HG03196 (cell line): ENCODE results near the gene TMBIM1.
A peak's percentile ranks its signal among the peaks of the same experiment; 100 is the strongest.
"Not testable (repeated sequence)": the region's sequence is repeated elsewhere in the genome, so short reads cannot be mapped to it uniquely, and the experiment has no call there.

Experiments
- ATAC-seq: cut with Tn5 transposase; IDR thresholded peaks from one replicate; pipeline ENCODE4 v1.9.1; 2021; ENCODE audit not compliant: unreplicated experiment

Gene TMBIM1

GRCh38 chr2:218318241-218318640, 25.9 kb upstream of the TMBIM1 start:
- ATAC-seq, result no peak

- no peak for ATAC-seq
Observed at GRCh38 chr2:218317835-218318234, 25.5 kb upstream of the TMBIM1 start.

GRCh38 chr2:218317303-218317630, 25.0 kb upstream of the TMBIM1 start:
- ATAC-seq, result no peak

GRCh38 chr2:218315397-218315796, 23.1 kb upstream of the TMBIM1 start:
- no peak for ATAC-seq

- ATAC-seq, result not testable (repeated sequence)
Observed at GRCh38 chr2:218314764-218315163, 22.5 kb upstream of the TMBIM1 start.

- ATAC-seq, result no peak
Observed at GRCh38 chr2:218313356-218313755, 21.1 kb upstream of the TMBIM1 start.

GRCh38 chr2:218312267-218312756, 20.0 kb upstream of the TMBIM1 start:
- ATAC-seq, result no peak

GRCh38 chr2:218311541-218312266, 19.4 kb upstream of the TMBIM1 start:
- not testable (repeated sequence) for ATAC-seq

- ATAC-seq, result no peak
Observed at GRCh38 chr2:218310853-218311540, 18.7 kb upstream of the TMBIM1 start.

- ATAC-seq, result no peak
Observed at GRCh38 chr2:218307415-218308090, 15.2 kb upstream of the TMBIM1 start.

GRCh38 chr2:218306184-218306920, 14.0 kb upstream of the TMBIM1 start:
- ATAC-seq, result no peak

GRCh38 chr2:218305383-218305782, 13.1 kb upstream of the TMBIM1 start:
- ATAC-seq, result no peak

- peak; percentile 74 for ATAC-seq
Observed at GRCh38 chr2:218301176-218301819, 9.0 kb upstream of the TMBIM1 start.

- no peak for ATAC-seq
Observed at GRCh38 chr2:218300141-218300540, 7.8 kb upstream of the TMBIM1 start.

GRCh38 chr2:218298314-218298875, 6.1 kb upstream of the TMBIM1 start:
- no peak for ATAC-seq

GRCh38 chr2:218296847-218297246, 4.5 kb upstream of the TMBIM1 start:
- no peak for ATAC-seq

GRCh38 chr2:218296200-218296599, 3.9 kb upstream of the TMBIM1 start:
- ATAC-seq, result no peak

GRCh38 chr2:218295029-218295428, 2.7 kb upstream of the TMBIM1 start:
- no peak for ATAC-seq

- no peak for ATAC-seq
Observed at GRCh38 chr2:218294430-218295022, 2.2 kb upstream of the TMBIM1 start.
